T-helper 2 cell treated with Interferon-gamma antibody and Interleukin-4, amounts not matched to agents 5 μg/mL and 100 μg/mL, for 36 hours (primary cell): ENCODE results near the gene CDH1.
A peak's percentile ranks its signal among the peaks of the same experiment; 100 is the strongest.

ENCODE experiments used
- DNase-seq: peaks from one replicate; pipeline ENCODE4 v3.0.0; 2021; ENCODE audit warnings: low spot score
- H3K27ac Mint-ChIP-seq: one replicate; pipeline ENCODE4 v1.8.0; 2021; ENCODE audit warnings: mild to moderate bottlenecking, mixed read lengths
- H3K27me3 Mint-ChIP-seq: one replicate; pipeline ENCODE4 v1.8.0; 2021; ENCODE audit warnings: low read depth, mixed read lengths
- H3K36me3 Mint-ChIP-seq: one replicate; pipeline ENCODE4 v1.8.0; 2021; ENCODE audit warnings: low read depth, mixed read lengths
- H3K4me1 Mint-ChIP-seq: one replicate; pipeline ENCODE4 v1.8.0; 2021; ENCODE audit warnings: low read depth, mixed read lengths
- H3K4me3 Mint-ChIP-seq: one replicate; pipeline ENCODE4 v1.8.0; 2022; ENCODE audit warnings: mild to moderate bottlenecking, moderate library complexity, mixed read lengths
- H3K9me3 Mint-ChIP-seq: one replicate; pipeline ENCODE4 v1.8.0; 2021; ENCODE audit warnings: mixed read lengths

The CDH1 gene

GRCh38 chr16:68737046-68737729, at the start of gene CDH1:
Gene CDH1, plus strand, starts transcription at chr16:68737292. Its CDS starts 124 bp downstream, at chr16:68737416.
- Mint-ChIP-seq H3K36me3 (no peaks in the 10 kb centered on the region), H3K9me3 (no peaks in the 10 kb centered on the region), H3K4me1 (peaks cover 6% of the 10 kb centered on the region), H3K27ac (no peak within 1 kb of the TSS), H3K4me3 (peak within 1 kb of the TSS; percentile 44), H3K27me3 (peaks cover 42% of the 10 kb centered on the region)
- DNase-seq = no peak

GRCh38 chr16:68689921-68690320, 47.2 kb upstream of the CDH1 start:
- H3K4me1 Mint-ChIP-seq = no peaks in the 10 kb centered on the region

GRCh38 chr16:68695575-68695974, 41.5 kb upstream of the CDH1 start:
- DNase-seq = no peak
- H3K27me3 Mint-ChIP-seq = no peaks in the 10 kb centered on the region
- no peaks in the 10 kb centered on the region for H3K36me3 Mint-ChIP-seq
- no peak overlapping the region for H3K27ac Mint-ChIP-seq
- no peaks in the 10 kb centered on the region for H3K4me1 Mint-ChIP-seq
- no peaks in the 10 kb centered on the region for H3K9me3 Mint-ChIP-seq
- H3K4me3 Mint-ChIP-seq = no peak overlapping the region

More at GRCh38 chr16:68689921-68690320, 47.2 kb upstream of the CDH1 start:
- Mint-ChIP-seq H3K9me3 (no peaks in the 10 kb centered on the region), H3K4me3 (no peak overlapping the region), H3K27me3 (no peaks in the 10 kb centered on the region), H3K36me3 (no peaks in the 10 kb centered on the region), H3K27ac (no peak overlapping the region)
- no peak for DNase-seq

- Mint-ChIP-seq H3K4me3 (no peak overlapping the region), H3K27me3 (no peaks in the 10 kb centered on the region), H3K36me3 (no peaks in the 10 kb centered on the region), H3K27ac (no peak overlapping the region), H3K9me3 (no peaks in the 10 kb centered on the region), H3K4me1 (no peaks in the 10 kb centered on the region)
- DNase-seq = no peak
Measured at GRCh38 chr16:68696514-68696913, 40.6 kb upstream of the CDH1 start.

GRCh38 chr16:68698091-68698490, 39.0 kb upstream of the CDH1 start:
- H3K27me3 Mint-ChIP-seq = no peaks in the 10 kb centered on the region
- no peaks in the 10 kb centered on the region for H3K36me3 Mint-ChIP-seq
- H3K27ac Mint-ChIP-seq = no peak overlapping the region
- H3K4me1 Mint-ChIP-seq = no peaks in the 10 kb centered on the region
- no peak overlapping the region for H3K4me3 Mint-ChIP-seq
- no peaks in the 10 kb centered on the region for H3K9me3 Mint-ChIP-seq
- no peak for DNase-seq

- no peak for DNase-seq
- Mint-ChIP-seq H3K27me3 (peaks cover 2% of the 10 kb centered on the region), H3K4me1 (peaks cover 2% of the 10 kb centered on the region), H3K27ac (no peak overlapping the region), H3K9me3 (no peaks in the 10 kb centered on the region), H3K4me3 (no peak overlapping the region), H3K36me3 (no peaks in the 10 kb centered on the region)
Measured at GRCh38 chr16:68700120-68700519, 37.0 kb upstream of the CDH1 start.

- Mint-ChIP-seq H3K4me1 (peaks cover 2% of the 10 kb centered on the region), H3K36me3 (no peaks in the 10 kb centered on the region), H3K27me3 (peaks cover 2% of the 10 kb centered on the region), H3K9me3 (no peaks in the 10 kb centered on the region), H3K27ac (no peak overlapping the region), H3K4me3 (no peak overlapping the region)
- no peak for DNase-seq
Measured at GRCh38 chr16:68700831-68701230, 36.3 kb upstream of the CDH1 start.

- H3K9me3 Mint-ChIP-seq = no peaks in the 10 kb centered on the region
- H3K4me3 Mint-ChIP-seq = no peak overlapping the region
- H3K4me1 Mint-ChIP-seq = peaks cover 2% of the 10 kb centered on the region
- H3K36me3 Mint-ChIP-seq = no peaks in the 10 kb centered on the region
- H3K27me3 Mint-ChIP-seq = peaks cover 2% of the 10 kb centered on the region
- H3K27ac Mint-ChIP-seq = no peak overlapping the region
- peak; percentile 44 for DNase-seq
Measured at GRCh38 chr16:68704232-68704867, 32.7 kb upstream of the CDH1 start.

- H3K4me3 Mint-ChIP-seq = no peak overlapping the region
Measured at GRCh38 chr16:68707340-68708152, 29.5 kb upstream of the CDH1 start.

GRCh38 chr16:68710211-68710610, 26.9 kb upstream of the CDH1 start:
- Mint-ChIP-seq H3K4me1 (peaks cover 4% of the 10 kb centered on the region), H3K9me3 (no peaks in the 10 kb centered on the region), H3K27me3 (peaks cover 12% of the 10 kb centered on the region), H3K4me3 (no peak overlapping the region), H3K36me3 (no peaks in the 10 kb centered on the region), H3K27ac (no peak overlapping the region)
- no peak for DNase-seq

More at GRCh38 chr16:68707340-68708152, 29.5 kb upstream of the CDH1 start:
- Mint-ChIP-seq H3K9me3 (no peaks in the 10 kb centered on the region), H3K36me3 (no peaks in the 10 kb centered on the region), H3K27me3 (peaks cover 10% of the 10 kb centered on the region), H3K27ac (no peak overlapping the region), H3K4me1 (peaks cover 6% of the 10 kb centered on the region)
- no peak for DNase-seq

- H3K4me1 Mint-ChIP-seq = peaks cover 4% of the 10 kb centered on the region
- no peaks in the 10 kb centered on the region for H3K9me3 Mint-ChIP-seq
- H3K27me3 Mint-ChIP-seq = peaks cover 12% of the 10 kb centered on the region
- H3K4me3 Mint-ChIP-seq = no peak overlapping the region
- no peak for DNase-seq
- no peaks in the 10 kb centered on the region for H3K36me3 Mint-ChIP-seq
- no peak overlapping the region for H3K27ac Mint-ChIP-seq
Measured at GRCh38 chr16:68711421-68712139, 25.5 kb upstream of the CDH1 start.

GRCh38 chr16:68713361-68713760, 23.7 kb upstream of the CDH1 start:
- Mint-ChIP-seq H3K4me1 (peaks cover 4% of the 10 kb centered on the region), H3K27me3 (peaks cover 12% of the 10 kb centered on the region), H3K36me3 (no peaks in the 10 kb centered on the region), H3K27ac (no peak overlapping the region), H3K9me3 (no peaks in the 10 kb centered on the region), H3K4me3 (no peak overlapping the region)
- no peak for DNase-seq

- no peaks in the 10 kb centered on the region for H3K9me3 Mint-ChIP-seq
- H3K27me3 Mint-ChIP-seq = peaks cover 12% of the 10 kb centered on the region
- H3K36me3 Mint-ChIP-seq = no peaks in the 10 kb centered on the region
- H3K4me1 Mint-ChIP-seq = peaks cover 10% of the 10 kb centered on the region
- H3K4me3 Mint-ChIP-seq = no peak overlapping the region
- H3K27ac Mint-ChIP-seq = no peak overlapping the region
- DNase-seq = no peak
Measured at GRCh38 chr16:68715471-68715870, 21.6 kb upstream of the CDH1 start.
